ENCODE results near the gene PGBD2.
"Not testable (repeated sequence)": the region's sequence is repeated elsewhere in the genome, so short reads cannot be mapped to it uniquely, and the experiment has no call there.

PGBD2 gene

DNA sequence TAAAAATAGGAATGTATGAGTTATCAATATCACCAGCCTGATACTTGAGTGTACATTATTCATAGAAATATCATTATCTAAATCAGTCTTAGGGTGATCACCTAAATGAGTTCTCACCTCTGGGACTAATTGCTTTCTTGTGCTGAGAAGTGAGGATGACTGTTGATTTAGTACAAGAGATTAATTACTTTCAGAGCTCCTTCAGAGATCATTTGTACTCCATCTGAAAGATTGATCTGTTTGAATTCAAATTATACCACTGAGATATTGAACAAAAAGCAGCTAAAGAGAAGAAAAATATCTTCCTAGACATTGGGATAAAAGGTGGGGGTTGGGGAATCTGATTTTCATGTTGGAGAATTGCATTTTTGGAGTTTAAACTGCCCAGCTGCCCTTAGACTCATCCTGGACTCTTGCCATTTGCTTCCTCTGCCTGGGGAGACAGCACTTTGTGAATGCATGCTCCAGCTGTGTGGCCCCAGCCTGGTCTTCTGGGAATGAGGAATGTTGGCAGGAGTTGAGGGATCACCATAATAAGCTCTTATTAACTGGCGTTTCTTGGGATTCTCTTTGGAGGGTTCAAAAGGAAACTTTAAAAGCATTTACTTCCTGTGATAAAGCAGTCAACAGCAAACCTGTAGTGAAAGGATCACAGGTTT is 19.7 kb upstream of the PGBD2 start:
- CTCF ChIA-PET = interaction anchor here (0.8 to 1.2 kb wide), 5 partner anchors 10 to 37 kb away, joined by 3 to 4 read pairs (median 3); no protein-coding TSS in a partner anchor
- no peak for DNase-seq (ENCODE audit: extremely low spot score)
- TF ChIP-seq, protein P1, sequence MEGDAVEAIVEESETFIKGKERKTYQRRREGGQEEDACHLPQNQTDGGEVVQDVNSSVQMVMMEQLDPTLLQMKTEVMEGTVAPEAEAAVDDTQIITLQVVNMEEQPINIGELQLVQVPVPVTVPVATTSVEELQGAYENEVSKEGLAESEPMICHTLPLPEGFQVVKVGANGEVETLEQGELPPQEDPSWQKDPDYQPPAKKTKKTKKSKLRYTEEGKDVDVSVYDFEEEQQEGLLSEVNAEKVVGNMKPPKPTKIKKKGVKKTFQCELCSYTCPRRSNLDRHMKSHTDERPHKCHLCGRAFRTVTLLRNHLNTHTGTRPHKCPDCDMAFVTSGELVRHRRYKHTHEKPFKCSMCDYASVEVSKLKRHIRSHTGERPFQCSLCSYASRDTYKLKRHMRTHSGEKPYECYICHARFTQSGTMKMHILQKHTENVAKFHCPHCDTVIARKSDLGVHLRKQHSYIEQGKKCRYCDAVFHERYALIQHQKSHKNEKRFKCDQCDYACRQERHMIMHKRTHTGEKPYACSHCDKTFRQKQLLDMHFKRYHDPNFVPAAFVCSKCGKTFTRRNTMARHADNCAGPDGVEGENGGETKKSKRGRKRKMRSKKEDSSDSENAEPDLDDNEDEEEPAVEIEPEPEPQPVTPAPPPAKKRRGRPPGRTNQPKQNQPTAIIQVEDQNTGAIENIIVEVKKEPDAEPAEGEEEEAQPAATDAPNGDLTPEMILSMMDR (IDR thresholded peaks at IDR 0.05; ENCODE audit: control extremely low read depth, extremely low read depth, low read depth, missing control alignments) = no peak
- POLR2A ChIA-PET = no interaction called here

DNA sequence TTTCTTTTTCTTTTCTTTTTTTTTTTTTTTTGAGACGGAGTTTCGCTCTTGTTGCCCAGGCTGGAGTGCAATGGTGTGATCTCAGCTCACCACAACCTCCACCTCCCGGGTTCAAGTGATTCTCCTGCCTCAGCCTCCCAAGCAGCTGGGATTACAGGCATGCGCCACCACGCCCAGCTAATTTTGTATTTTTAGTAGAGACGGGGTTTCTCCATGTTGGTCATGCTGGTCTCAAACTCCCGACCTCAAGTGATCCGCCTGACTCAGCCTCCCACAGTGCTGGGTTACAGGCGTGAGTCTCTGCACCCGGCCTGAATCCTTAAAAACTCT is 16.2 kb upstream of the PGBD2 start:
- CTCF ChIA-PET; DNase-seq (ENCODE audit: extremely low spot score); POLR2A ChIA-PET: not testable (repeated sequence)

DNA sequence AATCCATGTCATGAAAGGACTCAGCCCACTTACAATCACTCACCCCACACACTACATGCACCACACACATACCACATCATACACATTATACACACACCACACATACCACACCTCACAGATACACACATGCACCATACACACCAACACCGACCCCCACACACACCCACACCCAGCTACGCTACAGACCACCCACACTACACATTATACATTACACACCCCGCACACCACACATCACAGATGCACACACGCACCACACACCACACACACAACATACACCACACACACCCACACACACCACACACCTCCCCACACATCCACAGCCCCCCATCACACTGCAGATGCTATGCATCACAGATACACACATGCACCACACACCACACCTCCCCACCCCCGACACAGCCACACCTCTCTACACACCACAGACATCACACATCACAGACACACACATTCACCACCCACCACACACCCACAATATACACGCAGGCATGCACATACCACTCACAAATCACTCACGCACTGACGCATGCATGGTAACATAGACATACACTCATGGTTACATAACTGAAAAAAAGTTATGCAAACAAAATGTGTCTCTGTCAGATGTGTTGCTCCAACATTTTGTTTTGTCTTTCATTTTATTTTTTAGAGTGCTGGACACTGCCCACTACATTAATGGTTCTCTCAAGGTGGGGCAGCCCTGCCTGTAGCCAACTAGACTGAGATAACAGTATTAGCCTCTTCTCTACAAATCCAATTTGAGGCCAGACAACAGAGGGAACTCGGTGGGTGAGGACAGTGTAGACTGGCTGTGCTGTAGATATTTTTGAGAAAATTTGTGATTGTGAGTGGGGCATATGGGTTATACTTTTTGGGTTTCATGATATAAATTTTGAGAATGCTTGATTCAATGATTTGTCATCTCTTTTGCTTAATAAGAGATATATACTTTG is 15.2 kb upstream of the PGBD2 start:
- ChIA-PET CTCF (interaction anchor here (1.4 kb wide), 1 partner anchor 16 kb away, joined by 3 read pairs; no protein-coding TSS in a partner anchor), POLR2A (no interaction called here)
- DNase-seq (ENCODE audit: extremely low spot score) = no peak
- TF ChIP-seq, protein P1 (IDR thresholded peaks at IDR 0.05; ENCODE audit: control extremely low read depth, extremely low read depth, low read depth, missing control alignments) = no peak

DNA sequence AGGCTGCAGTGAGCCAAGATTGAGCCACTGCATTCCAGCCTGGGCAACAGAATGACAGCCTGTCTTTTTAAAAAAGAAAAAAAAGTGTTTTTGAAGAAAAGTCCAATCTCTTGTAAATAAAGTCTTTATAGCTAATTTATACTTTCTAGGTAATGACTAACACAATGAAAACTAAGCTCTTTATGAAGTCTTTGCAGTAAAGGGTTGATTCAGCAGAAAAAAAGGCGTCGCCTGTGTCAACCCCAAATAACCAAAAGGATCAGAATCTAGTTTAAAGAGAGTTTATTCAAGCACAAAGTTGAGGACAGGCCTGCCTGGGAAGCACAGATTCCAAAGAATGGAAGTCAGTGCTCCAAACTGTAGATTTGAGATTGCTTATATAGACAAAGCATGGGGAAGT is 14.3 kb upstream of the PGBD2 start:
- no peak for DNase-seq (ENCODE audit: extremely low spot score)
- CTCF ChIA-PET = interaction anchor here (1.4 kb wide), 1 partner anchor 15 kb away, joined by 3 read pairs; no protein-coding TSS in a partner anchor
- TF ChIP-seq, protein P1 (IDR thresholded peaks at IDR 0.05; ENCODE audit: control extremely low read depth, extremely low read depth, low read depth, missing control alignments) = no peak
- POLR2A ChIA-PET = no interaction called here

DNA sequence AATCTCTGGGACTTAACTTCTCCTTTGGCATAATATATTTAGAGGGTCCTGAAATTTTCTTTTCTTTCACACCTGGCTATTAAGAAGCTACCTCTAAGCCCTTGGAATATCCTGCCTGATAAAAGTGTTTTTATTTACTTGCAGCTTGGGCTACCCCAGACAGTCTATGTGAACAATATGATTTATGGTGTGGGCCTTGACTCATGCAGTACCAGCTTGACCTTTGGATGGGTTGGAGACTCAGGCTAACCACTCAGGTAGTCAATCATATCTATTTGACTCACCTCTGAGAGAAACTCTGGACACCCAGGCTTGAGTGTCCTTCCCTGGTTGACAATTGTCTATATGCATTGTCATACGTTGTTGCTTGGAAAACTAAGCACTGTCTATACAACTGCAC is 13.4 kb upstream of the PGBD2 start:
- ChIA-PET CTCF (interaction anchor here (1.4 kb wide), 1 partner anchor 14 kb away, joined by 3 read pairs; no protein-coding TSS in a partner anchor), POLR2A (no interaction called here)
- no peak for DNase-seq (ENCODE audit: extremely low spot score)

DNA sequence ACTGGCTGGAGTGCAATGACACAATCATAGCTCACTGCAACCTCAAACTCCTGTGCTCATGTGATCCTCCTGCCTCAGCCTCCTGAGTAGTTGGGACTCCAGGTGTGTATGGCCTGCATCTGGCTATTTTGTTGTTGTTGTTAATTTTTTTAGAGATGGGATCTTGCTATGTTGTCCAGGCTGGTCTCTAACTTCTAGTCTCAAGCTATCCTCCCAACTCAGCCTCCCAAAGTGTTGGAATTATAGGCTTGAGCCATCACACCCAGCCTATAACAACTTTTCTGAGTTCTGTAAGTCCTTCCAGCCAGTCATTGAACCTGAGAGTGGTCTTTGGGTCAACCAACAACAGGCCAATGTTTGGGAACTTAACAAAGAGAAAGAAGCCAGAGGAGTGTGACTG is 11.2 kb upstream of the PGBD2 start:
- DNase-seq (ENCODE audit: extremely low spot score) = no peak
- ChIA-PET POLR2A (no interaction called here), CTCF (interaction anchor here (1.0 to 2.2 kb wide), 2 partner anchors 9 to 12 kb away, joined by 3 to 6 read pairs; no protein-coding TSS in a partner anchor)
- TF ChIP-seq, protein P1 (IDR thresholded peaks at IDR 0.05; ENCODE audit: control extremely low read depth, extremely low read depth, low read depth, missing control alignments) = no peak

More for the DNA sequence above, 13.4 kb upstream of the PGBD2 start:
- TF ChIP-seq, protein P1 (IDR thresholded peaks at IDR 0.05; ENCODE audit: control extremely low read depth, extremely low read depth, low read depth, missing control alignments) = no peak

Data from GM10248 (cell line).